LNCAP (cell line): Measurements from ENCODE around the gene SARS2.

Experiments
- TF ChIP-seq, protein P1 (sequence below): fragments of 450-650 bp; IDR thresholded peaks from 2 replicates; pipeline ENCODE4 v1.5.1; 2017; ENCODE audit warnings: mild to moderate bottlenecking

The SARS2 gene

DNA sequence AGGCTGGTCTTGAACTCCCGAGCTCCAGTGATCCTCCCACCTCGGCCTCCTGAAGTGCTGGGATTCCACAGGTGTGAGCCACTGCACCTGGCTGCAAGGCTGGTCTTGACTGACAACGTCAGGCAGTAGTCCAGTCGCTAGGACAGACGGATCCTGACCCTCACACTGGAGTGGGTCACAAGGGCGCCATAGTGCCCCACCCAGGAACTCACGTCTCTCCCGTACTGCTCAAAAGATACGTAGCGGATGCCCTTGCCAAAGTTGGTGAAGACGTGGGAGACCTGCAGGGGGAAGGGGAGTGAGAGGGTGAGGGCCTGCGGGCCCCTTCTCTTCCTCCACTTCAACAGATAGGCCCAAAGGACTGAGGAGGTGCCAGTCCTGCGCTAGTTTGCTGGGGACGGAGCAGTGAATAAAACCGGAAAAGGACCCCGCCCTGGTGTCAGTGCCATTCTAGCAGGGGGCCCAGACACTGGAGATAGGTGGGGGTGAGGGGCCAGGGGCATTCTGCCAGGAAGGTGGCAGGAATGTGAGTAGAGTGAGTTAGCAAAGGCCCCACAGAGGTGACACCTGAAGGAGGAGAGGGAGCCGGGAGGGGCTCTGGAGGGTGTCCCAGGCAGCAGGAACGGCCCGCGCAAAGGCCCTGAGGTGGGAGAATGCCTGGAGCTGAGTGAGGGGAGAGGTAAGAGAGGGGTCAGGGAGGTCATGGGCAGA lies 12.1 kb upstream of the SARS2 start:
- TF ChIP-seq, protein P1, sequence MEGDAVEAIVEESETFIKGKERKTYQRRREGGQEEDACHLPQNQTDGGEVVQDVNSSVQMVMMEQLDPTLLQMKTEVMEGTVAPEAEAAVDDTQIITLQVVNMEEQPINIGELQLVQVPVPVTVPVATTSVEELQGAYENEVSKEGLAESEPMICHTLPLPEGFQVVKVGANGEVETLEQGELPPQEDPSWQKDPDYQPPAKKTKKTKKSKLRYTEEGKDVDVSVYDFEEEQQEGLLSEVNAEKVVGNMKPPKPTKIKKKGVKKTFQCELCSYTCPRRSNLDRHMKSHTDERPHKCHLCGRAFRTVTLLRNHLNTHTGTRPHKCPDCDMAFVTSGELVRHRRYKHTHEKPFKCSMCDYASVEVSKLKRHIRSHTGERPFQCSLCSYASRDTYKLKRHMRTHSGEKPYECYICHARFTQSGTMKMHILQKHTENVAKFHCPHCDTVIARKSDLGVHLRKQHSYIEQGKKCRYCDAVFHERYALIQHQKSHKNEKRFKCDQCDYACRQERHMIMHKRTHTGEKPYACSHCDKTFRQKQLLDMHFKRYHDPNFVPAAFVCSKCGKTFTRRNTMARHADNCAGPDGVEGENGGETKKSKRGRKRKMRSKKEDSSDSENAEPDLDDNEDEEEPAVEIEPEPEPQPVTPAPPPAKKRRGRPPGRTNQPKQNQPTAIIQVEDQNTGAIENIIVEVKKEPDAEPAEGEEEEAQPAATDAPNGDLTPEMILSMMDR: no peak

DNA sequence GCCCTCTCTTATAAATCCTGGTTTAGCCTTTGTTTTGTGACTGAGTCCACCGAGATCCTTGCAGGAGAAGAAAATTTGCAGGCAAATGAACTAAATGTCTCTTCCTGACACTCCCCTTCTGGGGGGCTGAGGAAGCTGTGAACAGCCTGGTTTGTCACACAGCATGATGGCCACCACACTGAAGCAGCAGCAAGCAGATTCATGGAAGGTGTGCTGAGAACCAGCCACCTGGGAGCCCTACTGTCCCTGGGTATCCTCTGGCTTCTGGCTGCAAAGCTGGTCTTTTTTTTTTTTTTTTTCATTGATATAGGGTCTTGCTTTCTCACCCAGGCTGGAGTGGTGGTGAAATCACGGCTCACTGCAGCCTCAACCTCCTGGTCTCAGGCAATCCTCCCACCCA lies 11.4 kb upstream of the SARS2 start:
- TF ChIP-seq, protein P1: no peak

DNA sequence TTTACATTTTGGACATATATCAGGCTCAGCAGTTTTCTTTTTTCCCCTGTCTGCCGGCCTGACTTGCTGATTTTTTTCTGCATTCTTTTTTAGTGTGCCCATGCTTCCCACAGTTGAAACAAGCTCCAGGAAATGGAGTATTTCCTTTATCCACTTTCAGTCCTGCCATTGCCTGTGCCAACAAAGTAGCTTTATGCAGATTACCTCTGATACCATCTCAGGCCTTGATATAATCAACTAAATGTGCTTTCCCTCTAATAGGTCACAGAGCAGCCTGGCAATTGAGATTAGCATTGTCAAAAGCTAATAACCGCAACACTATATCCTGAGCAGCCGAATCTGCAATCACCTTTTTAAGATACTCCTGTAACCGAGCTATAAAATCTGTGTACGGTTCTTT lies 9.4 kb upstream of the SARS2 start:
- TF ChIP-seq, protein P1: no peak

DNA sequence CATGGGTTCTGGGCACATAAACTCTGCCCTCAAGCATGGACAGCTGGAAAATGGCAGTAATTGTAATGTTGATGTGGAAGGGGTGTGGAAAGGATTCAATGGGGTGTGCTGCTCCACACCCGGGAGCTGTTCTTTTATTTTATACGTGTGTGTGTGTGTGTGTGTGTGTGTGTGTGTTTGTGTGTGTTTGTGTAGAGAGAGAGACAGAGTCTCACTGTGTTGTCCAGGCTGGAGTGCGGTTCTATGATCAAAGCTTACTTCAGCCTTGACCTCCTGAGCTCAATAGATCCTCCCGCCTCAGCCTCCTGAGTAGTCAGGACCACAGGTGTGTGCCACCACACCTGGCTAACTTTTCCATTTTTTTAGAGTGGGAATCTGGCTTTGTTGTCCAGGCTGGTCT lies 3.0 kb upstream of the SARS2 start:
- TF ChIP-seq, protein P1: no peak

DNA sequence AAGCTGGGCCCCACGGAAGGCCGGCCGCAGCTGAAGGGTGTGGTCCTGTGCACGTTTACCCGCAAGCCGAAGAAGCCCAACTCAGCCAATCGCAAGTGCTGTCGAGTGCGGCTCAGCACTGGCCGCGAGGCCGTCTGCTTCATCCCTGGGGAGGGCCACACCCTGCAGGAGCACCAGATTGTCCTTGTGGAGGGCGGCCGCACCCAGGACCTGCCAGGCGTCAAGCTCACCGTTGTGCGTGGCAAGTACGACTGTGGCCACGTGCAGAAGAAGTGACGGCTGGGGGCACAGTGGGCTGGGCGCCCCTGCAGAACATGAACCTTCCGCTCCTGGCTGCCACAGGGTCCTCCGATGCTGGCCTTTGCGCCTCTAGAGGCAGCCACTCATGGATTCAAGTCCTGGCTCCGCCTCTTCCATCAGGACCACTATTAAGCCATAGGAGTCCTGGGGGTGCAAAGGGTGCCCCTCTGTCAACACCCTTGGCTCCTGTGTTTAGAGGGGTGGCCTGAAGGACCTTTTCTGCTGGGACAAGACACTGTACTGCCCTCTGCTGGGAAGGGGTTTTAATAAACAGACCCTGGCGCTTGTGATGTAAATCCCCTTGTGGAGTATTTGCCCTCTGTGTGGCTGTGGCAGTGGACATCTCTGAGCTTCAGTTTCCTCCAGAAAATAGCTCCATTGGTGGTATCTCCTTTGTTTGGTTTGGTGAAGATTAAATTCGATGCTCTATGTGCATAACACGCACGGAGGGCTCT lies 2.0 kb upstream of the SARS2 start:
- TF ChIP-seq, protein P1: peak; percentile 45; the same call in 1 of the 2 replicates

DNA sequence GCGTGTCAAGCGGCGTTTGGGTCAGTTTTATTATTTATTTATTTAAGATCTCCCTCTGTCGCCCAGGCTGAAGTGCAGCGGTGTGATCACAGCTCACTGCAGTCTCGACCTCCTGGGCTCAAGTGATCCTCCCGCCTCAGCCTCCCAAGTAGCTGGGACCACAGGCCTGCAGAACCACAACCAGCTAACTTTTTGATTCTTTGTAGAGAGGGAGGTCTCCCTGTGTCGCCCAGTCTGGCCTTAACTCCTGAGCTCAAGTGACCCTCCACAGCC lies 894 bp upstream of the SARS2 start:
- TF ChIP-seq, protein P1: no peak

DNA sequence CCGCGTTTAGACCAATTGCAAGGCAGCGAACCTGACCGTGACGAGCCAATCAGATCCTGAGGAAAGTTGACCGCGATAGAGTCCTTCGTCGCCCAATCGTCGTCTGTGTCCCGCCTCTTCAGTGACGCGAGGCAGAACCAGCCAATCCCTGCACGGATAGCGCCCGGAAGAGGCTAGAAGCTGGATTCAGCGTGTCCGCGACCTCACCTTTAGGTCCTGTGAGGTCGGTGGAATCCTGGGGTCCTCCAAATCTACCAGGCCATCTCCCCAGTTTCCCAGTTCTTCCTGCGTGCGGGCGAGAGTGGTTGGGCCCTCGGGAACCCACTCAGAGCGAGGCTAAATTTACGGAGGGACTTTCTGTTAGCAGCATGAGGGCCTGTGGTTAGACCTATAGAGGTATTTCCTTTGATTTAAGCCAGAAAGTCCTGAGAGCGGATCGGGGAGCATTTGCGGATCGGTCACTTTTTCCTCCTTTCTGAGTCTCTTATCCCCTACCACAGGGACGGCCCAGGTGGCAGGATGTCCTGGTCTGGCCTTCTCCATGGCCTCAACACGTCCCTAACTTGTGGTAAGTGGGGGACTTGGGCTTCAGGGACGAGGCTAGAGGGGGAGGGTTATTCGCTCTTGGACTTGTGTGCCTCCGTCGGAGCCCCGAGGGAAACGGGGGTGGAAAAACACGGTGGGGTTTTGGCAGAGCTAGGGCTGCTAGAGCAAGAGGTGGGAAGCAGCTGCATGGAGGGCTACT lies 385 bp upstream of the SARS2 start, which contains the start of gene MRPS12:
Gene MRPS12, plus strand, starts transcription at position 169 of the 745 bp plus-strand sequence. Its CDS starts 351 bp downstream, at position 520.
- TF ChIP-seq, protein P1: no peak
